GM21717 (cell line): ENCODE measurements around the gene GPR22.

Source experiments
- ATAC-seq: cut with Tn5 transposase; IDR thresholded peaks from one replicate; pipeline ENCODE4 v1.9.1; 2021; ENCODE audit warnings: mild to moderate bottlenecking, moderate library complexity; ENCODE audit not compliant: unreplicated experiment

Gene GPR22, protein sequence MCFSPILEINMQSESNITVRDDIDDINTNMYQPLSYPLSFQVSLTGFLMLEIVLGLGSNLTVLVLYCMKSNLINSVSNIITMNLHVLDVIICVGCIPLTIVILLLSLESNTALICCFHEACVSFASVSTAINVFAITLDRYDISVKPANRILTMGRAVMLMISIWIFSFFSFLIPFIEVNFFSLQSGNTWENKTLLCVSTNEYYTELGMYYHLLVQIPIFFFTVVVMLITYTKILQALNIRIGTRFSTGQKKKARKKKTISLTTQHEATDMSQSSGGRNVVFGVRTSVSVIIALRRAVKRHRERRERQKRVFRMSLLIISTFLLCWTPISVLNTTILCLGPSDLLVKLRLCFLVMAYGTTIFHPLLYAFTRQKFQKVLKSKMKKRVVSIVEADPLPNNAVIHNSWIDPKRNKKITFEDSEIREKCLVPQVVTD

DNA sequence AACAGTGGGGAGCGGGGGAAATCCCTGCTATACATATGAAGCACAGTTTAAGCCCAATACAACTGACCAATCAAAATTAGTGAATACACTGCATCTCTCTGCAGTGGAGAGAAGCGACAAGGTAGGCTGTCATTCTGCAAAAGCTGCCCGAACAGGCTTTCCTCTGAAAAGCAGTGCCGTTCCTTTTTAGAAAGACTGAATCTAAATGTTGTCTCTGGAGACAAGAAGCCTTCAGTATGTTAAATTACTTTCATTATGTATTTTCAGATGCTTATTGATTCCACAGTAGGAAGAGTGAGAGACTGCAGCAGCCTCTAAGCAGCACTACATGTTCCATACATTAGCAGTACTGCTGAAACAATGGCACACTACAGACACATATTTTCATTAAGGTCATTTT, at the start of gene GPR22:
Gene GPR22, plus strand, starts transcription at position 129 of the 400 bp plus-strand sequence. CDS start 4,004 bp downstream, outside the sequence.
- no peak for ATAC-seq

DNA sequence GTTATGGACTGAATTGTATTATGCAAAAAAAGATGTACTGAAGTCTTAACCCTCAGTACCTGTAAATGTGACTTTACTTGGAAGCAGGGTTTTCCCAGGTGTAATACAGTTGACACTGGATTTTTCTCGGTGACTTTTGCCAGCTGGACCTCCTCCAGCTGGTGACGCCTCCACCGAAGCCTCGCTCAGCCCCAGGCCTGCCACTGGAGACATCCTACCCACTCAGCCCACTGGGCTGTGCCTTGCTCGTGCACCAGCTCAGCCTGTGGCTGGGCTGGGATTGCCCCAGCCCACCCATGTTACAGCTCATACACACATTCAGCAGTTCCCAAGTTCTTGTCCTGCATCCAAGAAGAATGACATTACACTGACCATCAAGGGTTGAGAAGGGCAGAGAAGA, 42.4 kb upstream of the GPR22 start:
- ATAC-seq, result no peak

DNA sequence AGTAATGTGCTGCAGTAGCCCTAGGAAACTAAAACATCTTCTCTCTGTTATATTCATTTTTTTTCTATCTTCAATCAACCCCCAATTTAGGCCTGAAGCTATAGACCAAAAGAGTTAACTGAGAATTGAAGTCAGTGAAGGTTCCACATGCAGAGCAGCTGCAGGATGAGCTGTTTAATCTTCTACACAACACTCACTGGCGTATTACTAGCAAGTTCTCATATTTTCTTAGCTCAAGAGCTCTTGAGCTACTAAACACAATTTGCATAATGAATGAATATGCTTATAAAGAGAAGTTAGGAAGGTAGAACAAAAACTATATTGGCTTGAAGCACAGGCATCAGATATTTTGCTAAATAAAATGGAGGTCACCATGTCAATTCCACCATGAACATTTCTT, 41.2 kb upstream of the GPR22 start:
- no peak for ATAC-seq

DNA sequence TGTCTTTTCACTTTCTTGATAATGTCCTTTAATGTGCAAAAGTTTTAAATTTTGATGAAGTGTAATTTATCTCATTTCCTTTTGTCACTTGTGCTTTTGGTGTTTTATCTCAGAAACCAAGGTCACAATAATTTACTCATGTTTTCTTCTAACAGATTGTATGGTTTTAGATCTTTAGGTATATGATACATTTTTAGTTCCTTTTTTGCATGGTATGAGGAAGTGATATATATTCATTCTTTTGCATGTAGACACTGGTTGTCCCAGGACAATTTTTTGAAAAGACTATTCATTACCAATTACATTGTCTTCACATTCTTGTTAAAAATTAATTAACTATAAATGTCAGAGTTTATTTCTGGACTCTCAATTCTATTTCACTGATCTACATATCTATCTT, 39.8 kb upstream of the GPR22 start:
- ATAC-seq, result no peak

DNA sequence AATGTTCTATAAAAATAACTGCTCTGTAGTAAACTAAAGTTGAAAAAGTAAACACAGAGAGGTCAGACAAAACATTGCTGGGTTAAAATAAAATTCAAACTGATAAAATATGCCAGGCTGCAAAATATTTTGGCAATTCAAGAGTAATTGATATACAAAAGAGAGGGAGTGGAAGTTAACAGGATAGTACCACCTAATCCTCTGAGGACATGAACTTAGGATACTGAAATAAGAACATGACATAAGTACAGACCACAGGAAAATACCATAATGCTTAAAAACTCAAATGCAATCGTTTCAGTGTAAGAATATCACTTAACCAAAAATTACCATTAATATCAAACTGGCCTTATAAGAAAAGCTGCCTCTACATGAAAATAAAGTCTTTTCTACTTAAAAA, 37.6 kb upstream of the GPR22 start:
- no peak for ATAC-seq

DNA sequence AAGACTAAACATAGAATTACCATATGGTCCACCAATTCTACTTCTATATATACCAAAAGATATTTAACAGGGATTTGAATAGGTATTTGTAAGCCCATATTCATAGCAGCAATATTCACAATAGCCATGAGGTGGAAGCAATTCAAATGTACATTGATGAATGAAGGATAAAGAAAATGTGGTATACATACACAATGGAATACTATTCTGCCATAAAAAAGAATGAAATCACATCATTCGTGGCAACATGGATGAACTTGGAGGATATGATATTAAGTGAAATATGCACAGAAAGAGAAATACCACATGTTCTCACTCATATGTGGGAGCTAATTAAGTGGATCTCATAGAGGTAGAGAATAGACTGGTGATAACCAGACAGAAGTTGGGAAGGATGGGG, 34.1 kb upstream of the GPR22 start:
- no peak for ATAC-seq

DNA sequence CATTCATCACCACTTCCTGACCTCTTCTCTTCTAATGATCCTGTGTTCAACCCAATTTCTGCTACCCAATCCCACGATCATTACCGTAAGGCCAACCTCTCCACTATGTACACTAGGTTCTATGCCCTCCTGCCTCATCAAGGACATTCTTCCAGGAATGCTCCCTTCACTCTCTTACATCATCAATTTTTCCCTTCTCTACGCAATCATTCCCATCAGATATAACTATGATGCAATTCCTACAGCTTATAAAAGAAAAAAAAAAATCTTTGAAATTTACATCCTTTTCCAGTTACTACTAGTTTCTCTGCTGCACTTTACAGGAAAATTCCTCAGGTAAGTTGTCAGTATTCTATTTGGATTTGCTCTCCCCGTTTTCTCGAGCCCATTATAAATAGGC, 30.8 kb upstream of the GPR22 start:
- ATAC-seq, result no peak

DNA sequence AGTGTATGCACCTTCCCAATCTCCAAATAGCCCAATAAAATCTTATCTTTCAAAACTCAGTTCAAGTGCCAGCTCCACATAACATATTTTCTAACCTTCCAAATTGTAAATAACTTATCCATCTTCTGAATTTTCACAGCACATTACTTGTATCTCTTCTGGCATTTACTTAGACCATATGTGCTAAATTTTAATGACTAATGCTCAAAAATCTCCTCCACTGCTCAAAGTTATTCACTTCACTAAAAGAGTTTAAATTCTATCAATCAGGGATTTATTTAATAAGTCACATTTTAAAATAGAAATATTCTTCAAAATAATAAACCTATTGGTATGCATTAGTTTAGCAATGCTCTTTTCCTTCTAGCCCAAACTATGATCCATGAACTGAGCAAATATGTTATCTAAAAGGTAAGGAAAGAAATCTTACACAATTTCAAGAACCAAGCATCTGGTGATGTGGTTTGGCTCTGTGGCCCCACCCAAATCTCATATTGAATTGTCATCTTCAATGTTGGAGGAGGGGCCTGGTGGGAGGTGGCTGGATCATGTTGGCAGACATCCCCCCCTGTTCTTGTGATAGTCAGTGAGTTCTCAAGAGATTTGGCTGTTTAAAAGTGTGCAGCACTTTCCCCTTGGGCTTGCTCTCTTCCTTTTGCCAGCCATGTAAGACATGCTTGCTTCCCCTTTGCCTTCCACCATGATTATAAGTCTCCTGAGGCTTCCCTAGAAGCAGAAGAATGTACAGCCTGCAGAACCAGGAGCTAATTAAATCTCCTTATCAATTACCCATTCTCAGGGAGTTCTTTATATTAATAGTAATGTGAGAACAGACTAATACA, 28.1 kb upstream of the GPR22 start:
- no peak for ATAC-seq

DNA sequence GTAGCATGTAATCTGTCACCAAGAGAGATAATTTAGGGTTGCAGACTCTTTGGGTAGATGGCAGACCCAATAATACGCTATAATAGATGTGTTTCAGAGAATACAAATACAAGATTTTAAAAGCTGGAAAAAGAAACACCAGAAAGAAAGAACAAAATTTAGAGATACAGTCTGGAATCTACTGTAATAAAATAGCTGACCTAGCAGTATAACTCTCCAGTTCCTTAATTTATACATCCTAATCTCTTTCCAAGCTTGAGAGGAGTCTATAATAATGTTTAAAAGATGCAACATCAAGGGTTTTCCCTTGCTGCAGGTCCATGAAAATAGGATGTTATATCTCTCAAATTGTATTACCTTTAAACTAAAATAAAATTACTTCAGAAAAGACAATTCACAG, 27.2 kb upstream of the GPR22 start:
- ATAC-seq, result no peak

DNA sequence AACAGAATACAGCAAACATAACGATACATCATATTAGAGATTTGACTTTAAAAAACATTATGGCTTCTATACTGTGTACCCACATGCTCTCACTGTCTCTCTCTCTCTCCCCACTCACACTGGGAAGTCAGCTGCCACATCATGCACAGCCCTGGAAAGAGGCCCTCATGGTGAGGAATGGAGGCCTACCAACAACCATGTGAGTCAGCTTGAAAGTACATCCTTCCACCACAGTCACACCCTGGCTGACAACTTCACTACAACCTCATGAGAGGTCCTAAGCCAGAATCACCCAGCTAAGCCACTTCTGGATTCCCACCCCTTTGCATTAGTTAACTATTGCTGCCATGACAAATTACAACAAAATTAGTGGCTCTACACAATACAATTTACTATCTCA, 23.3 kb upstream of the GPR22 start:
- ATAC-seq, result no peak

DNA sequence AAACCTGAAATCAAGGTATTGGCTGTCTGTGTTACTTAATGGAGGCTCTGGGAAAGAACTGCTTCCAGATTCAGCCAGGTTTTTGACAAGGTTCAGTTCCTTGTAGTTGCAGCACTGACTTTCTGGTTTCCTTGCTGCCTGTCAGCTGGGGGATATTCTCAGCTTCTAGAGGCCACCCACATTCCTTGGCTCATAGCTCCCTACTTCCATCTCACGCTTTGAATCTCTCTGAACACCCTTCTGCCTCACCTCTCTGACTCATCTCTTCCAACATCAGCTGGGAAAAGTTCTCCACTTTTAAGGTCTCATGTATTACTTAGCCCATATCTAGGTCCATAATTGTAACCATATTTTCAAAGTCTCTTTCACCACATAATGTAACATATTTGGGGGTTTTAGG, 22.9 kb upstream of the GPR22 start:
- ATAC-seq, result no peak

DNA sequence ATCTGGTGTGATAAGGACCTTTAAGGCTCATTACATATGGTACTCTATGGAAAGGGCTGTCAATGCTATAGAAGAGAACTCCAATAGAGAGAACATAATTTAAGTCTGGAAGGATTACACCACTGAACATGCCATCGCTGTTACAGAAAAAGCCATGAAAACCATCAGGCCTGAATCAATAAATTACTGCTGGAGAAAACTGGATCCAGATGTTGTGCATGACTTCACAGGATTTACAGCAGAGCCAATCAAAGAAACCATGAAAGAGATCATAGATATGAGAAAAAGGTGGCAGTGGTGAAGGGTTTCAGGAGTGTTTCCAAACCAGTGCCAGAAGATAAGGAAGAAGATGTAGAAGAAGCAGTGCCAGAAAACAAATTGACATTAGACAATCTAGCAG, 18.9 kb upstream of the GPR22 start:
- no peak for ATAC-seq

DNA sequence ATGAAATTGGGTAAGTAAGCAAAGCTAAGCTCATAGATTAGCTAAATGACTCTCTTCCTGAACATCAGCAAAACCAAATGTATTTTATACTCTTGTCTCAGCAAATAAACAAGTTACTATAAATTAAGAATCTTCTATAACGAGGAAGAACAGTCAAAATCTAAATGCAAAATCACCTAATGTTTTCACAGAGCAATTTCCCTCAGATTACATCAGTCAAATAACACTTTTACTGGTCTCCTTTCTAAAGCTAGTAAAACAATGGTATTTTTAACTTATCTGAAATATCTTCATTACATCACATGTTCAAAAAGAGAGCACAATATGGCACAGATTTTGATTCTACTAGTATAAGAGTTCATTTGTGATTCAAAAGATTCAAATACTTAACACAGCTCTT, 16.5 kb upstream of the GPR22 start:
- no peak for ATAC-seq

DNA sequence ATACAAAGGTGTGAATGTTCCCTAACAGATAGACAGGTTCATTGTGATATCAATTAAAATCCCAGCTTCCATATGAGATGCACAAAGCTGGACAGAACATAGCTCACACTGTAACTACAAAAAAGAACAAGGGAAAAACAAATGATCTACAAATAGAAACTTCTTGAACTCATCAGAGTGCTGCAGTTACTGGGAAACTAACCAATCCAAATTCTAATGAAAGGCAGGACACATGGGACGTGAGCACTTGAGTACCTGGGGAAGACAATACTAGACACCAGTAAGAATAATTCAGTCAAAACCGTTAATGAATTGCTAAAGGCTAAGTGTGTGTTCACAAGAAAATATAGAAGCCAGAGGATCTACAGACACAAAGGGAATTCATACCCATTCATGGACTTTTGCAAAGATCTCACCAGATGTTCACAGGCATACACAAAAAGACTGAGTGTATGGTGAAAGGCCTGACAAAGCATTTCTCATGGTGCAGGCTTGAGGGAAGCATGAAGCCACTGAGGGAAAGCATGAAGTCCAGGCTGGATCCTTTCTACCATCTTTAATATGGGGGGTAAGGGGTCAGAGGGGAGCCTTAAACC, 7.8 kb upstream of the GPR22 start:
- no peak for ATAC-seq

DNA sequence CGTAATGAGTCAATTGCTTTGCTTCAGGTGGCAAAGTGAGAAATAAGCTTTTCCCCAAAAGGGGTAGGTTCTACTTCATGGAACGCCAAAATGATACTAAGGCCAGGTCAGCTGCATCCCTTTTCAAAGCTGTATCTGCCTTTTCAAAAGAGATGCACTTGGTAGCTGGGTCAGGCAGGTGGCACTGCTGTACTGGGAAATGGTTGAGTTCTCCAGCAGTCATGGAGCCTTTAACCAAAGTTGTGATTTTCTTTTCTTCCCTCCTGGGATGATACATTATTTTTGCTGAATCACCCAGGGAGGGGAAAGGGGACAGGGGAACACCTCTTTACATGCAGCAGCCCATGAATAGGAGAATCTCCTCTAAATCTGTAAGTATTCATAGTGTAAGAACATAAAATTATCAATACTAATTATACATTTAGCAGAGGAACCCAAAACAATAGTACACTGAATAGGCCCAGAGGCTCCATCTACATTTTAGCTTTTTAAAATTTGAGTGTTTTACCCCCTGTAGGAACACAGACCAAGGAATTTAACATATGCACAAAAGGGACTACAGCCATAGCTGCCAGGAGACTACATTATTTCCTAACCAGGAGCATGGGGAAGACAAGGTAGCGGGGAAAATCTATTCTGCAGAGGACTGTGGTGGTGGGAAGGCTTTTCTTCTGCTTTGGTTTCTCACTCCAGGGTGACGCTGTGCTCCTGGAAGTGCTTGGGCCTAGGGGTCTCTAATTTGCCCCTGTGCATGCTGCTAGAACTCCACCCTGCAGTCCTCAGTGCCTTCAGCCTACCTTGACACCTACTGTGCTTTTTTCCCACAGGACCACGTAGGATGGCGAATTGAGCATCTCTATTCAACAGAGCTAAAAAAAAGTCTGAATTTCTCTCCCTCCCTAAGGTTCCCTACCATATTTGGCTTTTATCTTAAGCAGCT, 6.4 kb upstream of the GPR22 start:
- ATAC-seq, result no peak

DNA sequence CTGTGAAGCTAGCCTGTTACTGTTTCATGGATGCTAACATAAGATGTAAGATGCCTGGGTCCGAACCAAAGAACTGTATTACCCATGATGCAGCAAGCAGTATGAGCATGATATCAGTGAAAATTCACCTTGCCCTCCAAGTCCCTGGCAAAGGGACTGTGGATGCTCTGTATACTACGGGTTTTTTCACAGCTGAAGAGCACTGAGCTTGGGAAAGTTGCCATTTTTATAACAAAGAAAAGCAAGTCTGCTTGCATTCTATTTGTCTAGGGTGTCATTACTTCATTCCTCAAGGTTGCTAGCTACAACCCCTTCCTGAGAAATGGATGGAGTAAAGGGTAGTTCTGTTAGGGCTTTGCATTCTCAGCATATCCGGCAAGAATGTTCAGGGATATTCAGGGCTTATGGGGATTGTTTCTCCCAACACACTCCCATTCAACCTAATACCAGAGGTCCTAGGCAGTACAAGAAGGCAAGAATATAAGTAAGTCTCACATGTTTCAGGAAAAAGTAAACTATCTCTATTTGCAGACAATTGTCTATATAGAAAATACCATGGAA, 5.1 kb upstream of the GPR22 start:
- ATAC-seq, result no peak

DNA sequence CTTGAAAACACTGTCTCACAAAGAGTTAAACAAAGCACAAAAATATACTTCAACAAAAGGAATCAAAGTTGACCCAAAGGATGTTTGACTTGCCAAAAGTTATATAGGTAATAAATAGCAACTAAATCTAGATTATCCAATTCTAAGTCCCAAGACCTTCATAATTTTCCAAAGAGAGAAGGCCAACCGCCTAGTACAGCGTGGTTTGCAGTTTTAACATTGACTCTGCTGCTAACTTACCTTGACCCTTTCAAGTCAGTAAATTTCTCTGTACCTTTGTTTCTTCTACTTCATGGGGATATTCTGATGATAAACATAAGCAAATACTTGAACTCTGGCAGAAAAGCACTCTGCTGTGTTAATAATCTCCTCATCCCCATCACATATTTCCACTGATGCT, 1.9 kb upstream of the GPR22 start:
- no peak for ATAC-seq

DNA sequence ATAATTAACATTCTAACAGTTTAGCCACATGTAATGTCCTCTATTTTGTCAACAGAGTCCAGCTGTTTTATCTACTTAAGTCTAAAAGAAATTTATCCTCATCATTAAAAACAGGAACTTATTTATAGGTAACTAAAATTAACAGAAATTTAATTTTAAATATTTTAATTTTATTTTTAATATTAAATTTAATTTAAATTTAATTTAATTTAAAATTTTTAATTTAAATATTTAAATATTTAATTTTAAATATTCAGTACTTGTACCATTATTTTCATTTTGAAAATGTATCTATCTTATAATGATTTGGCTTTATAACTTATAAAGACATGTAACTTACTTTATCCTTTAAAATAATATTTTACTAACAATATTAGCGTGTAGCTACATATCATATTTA, 1.0 kb upstream of the GPR22 start:
- no peak for ATAC-seq

DNA sequence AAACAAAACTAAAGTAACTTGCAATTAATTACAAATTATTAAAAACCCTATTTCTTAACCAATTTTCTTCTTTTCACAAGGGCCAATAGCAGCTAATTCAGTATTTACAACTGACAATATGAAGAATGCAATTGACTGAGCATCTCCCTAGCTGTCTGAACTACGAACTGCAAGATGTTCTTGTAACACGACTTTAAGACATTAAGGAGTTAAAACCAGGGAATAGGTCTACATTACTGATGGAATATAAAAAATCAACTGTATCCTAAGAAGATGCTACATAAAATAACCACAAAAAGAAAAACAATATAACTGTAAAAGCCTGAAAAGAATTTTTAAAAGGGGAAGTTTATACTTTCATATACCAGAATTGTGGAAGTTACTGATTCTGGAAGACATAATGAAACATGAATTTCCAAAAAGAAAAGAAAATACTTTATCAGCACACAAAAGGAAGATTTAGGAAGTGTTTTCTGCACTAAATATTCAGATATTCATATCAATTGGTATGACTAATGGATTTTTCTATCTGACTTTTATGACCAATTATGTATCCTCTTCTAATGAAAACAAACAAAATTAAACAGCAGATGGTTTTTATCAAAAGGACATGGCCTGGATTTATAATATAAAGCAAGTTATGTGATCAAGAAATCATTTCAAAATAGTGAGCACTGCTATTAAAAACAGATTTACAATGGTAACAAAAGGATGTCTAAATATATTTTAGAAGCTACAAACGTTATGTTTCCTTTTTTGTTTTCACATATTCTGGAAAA, 1.6 kb downstream of the GPR22 start:
- no peak for ATAC-seq

DNA sequence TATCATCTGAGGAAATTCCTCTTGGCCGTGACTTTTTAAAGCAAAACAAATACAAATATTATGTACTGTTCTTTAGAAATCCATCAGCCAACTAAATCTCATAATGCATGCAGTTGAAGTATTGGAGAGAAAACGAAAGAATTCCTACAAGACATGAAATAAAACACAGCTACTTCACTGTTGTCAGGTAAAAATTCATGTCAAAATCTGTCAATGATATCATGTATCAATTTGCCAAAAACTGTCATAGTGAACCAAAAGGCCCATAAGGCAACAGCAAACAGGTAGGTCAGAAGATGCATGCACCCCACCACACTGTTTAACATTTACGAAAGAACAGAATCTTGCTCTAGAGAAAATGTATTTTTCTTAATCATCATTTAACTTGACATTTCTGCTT, 2.3 kb downstream of the GPR22 start:
- ATAC-seq, result no peak
